GM18870 (cell line): ENCODE measurements around the gene PABPC1L.
A peak's percentile ranks its signal among the peaks of the same experiment; 100 is the strongest.
"Not testable (repeated sequence)": the region's sequence is repeated elsewhere in the genome, so short reads cannot be mapped to it uniquely, and the experiment has no call there.

Experiments used
- ATAC-seq: cut with Tn5 transposase; IDR thresholded peaks from one replicate; pipeline ENCODE4 v1.9.1; 2021; ENCODE audit warnings: moderate library complexity; ENCODE audit not compliant: unreplicated experiment

The PABPC1L gene

GRCh38 chr20:44909872-44910689, at the start of gene PABPC1L:
TSS of gene PABPC1L (plus strand) at chr20:44910060. CDS start at chr20:44910144, 84 bp downstream.
- no peak for ATAC-seq

GRCh38 chr20:44861531-44862006, 48.3 kb upstream of the PABPC1L start:
- ATAC-seq = no peak

- no peak for ATAC-seq
These were observed 47.6 kb upstream of the PABPC1L start for GRCh38 chr20:44862286-44862685.

- ATAC-seq = not testable (repeated sequence)
These were observed 46.3 kb upstream of the PABPC1L start for GRCh38 chr20:44863365-44864084.

GRCh38 chr20:44864493-44864892, 45.4 kb upstream of the PABPC1L start:
- ATAC-seq = not testable (repeated sequence)

GRCh38 chr20:44866703-44867335, 43.0 kb upstream of the PABPC1L start:
- ATAC-seq = no peak

GRCh38 chr20:44869471-44869870, 40.4 kb upstream of the PABPC1L start:
- ATAC-seq = no peak

GRCh38 chr20:44882360-44882759, 27.5 kb upstream of the PABPC1L start:
- ATAC-seq = not testable (repeated sequence)

GRCh38 chr20:44883214-44883902, 26.5 kb upstream of the PABPC1L start:
- ATAC-seq = no peak

GRCh38 chr20:44884907-44885391, 24.9 kb upstream of the PABPC1L start:
- ATAC-seq = no peak

GRCh38 chr20:44885392-44886265, 24.2 kb upstream of the PABPC1L start, which contains the start of gene YWHAB:
TSS of gene YWHAB (plus strand) at chr20:44885705. CDS start at chr20:44901534, 15,829 bp downstream.
- peak; percentile 68 for ATAC-seq

- ATAC-seq = no peak
These were observed 23.6 kb upstream of the PABPC1L start for GRCh38 chr20:44886266-44886651.

- ATAC-seq = no peak
These were observed 23.0 kb upstream of the PABPC1L start for GRCh38 chr20:44886828-44887227.

GRCh38 chr20:44887466-44887865, 22.4 kb upstream of the PABPC1L start:
- no peak for ATAC-seq

GRCh38 chr20:44888226-44889103, 21.4 kb upstream of the PABPC1L start:
- ATAC-seq = no peak

GRCh38 chr20:44891826-44892225, 18.0 kb upstream of the PABPC1L start:
- no peak for ATAC-seq

- no peak for ATAC-seq
These were observed 14.9 kb upstream of the PABPC1L start for GRCh38 chr20:44894959-44895358.

- ATAC-seq = no peak
These were observed 13.3 kb upstream of the PABPC1L start for GRCh38 chr20:44896583-44896982.

GRCh38 chr20:44897133-44897532, 12.7 kb upstream of the PABPC1L start:
- ATAC-seq = no peak
